Suppressor macrophage (primary cell): ENCODE data around the gene TARP.

ENCODE experiments used
- DNase-seq, 4 experiments: peaks; one replicate each; pipeline ENCODE4 v3.0.0-alpha.2; 2020 to 2022

Gene TARP

DNA sequence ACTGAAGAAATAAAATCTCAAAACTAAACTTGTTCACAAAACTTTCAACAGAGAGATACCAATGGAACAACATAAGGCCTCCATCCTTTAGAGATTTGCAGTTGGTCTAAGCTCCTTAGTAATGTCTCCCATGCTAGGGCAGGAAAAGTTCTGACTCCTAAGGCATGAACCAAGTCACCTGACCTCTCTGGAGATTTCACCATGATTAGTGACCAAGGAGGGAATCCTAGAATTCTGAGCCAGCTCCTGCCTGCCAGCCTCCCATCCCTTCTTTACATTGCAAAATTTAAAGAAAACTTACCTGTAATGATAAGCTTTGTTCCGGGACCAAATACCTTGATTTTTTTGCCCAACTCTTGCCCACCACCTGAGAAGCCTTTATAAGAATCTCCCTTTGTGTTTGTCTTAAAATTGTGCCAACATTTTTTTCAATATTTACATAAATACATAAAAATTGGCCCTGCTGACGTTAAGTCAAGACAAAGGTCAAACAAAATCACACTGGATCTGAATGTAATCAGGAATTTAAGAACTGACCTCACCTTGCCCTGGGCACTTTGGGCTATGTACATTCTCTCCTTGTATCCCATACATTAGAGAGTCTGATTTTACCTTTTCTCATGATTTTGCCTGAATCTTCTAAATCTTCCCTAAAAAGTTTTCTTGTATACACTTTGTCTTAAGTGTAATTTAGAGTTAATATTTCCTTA lies at the start of gene TARP:
Gene TARP, minus strand, starts transcription at position 351 of the 710 bp plus-strand sequence.
- DNase-seq: no peak

DNA sequence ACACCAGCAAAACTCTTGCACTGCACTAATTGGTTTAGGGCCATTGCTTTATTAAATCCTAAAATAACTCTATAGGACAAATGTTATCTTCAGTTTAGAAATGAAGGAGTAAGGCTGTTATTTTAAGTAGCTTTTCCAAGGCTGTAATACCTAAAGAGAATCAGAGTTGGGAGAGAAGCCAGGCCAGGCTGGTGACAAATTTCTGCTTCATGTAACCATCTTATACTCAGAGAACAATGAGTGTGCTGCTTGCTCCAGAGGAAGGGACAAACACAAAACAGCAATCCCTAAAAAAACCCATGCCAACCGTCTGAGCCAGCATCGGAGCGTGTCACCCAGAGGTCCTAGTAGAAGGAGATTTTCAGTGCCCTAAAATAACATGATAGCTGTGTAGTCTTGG lies 49.7 kb upstream of the TARP start:
- DNase-seq: no peak

DNA sequence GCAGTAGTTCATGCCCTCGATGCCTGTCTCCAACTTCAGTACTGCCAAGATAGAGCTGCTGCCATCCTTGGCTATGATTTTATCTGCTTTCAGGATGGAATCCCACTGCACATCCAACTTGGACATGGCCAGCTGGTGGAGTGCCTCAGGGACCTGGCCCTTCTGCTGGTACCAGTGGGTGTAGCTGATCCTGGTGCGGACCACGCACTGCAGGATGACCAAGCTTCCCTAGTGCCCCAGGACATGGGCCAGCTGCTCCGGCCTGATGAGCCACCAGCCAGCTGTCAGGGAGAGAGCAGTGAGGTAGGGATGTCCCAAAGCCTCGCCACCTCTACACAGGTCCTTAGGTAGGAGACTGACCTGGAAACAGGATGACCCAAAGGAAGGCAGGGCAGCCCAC lies 49.0 kb upstream of the TARP start:
- no peak for DNase-seq

DNA sequence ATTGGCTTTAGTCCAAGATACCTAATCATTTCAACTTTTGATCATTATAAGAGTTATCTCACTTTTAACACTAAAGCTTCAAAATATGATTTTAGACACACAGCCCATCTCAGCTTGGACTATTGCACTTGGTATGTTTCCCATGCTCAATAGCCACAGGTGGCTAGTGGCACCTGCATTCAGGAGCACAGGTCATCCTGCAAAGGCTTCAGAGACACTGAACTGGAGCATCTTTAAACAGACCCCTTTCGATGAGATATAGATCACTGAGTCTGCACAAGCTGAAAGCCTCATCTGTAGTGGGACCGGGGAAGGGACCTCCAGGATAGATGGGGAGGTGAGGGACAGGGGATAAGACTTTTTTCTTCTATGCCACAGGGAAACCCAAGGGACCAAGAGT lies 48.5 kb upstream of the TARP start:
- DNase-seq: no peak

DNA sequence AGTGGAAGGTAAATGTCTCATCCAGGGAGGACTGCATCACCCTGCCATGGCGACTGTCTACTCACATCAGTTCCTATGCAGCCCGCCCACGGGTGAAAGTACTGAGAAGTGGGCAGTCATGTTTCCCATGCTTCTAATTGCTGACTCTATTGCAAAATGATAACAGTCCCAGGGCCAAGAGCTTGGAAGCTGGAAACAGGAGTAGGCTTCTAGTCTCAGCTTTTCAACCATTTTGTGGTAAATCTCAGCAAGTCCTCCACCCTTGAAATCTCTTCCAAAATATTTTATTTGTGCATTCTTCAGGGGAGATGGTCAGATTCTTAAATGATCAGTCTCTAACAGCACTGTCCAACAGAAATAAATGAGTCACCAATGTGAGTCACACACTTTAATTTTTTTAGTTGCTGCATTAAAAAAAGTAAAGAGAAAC lies 48.1 kb upstream of the TARP start:
- peak; percentile 91 to 96 (median 93) for DNase-seq

DNA sequence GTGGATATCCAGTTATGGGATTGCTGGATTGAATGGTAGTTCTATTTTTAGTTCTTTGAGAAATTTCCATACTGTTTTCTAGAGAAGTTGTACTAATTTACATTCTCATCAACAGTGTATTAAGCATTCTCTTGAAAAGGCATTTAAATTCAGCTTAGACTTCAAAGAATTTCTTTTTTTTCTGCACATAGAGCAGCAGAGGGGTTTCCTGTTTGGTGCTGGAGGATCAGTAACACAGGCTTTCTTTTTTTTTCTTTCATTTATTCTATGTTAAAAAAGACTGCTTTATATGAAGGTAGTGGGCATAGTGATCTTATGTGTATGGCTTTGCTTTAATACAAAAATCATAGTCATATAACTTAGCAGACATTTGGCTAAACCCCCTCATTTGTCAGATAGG lies 47.6 kb upstream of the TARP start:
- no peak for DNase-seq

DNA sequence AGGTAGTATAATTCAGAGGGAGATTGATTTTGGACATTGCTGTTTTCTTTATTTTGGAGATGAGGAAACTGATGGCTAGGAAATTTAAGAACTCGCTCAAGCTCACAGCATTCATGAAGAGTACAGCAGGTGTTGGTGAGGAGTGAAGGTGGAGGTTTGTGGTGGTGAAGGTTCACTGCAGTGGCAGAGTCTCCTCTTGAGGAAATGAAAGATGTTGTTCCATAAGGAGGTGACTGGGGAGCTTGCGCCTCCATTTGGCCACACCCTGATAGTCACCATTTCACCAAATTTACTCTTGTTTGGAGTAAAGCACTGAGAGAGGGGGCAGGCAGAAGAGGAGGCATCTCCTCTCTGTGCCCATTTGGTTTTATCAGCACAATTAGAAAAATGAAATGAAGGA lies 46.4 kb upstream of the TARP start:
- DNase-seq: no peak

DNA sequence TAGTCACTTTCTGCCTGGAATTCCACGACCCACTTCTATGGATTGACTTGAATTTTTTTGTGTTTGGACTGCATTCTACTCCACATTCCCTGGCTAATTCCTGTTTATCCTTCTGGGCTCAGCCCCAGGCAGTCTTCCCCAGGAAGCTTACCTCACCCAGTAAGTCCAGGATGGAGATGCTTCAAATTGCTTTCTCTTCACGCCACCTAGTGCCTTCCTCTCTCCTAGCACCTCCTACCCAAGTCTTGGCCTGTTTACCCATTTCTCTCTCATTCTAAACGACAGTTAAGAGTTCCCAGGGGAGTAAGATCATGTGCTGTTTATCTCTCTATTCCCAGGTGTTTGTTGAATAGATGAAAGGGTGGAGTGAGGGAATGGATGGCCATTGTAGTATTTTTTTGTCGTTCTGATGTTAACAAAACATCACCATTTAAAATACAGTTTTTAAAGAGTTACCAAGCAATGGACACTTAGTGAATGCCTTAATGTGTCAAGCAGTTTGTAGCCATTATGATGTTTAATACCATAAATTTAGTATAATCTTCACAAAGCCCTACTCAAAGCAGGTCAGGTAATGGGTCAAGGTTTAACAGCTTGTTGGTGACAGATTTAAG lies 45.5 kb upstream of the TARP start:
- DNase-seq: peak; percentile 49 to 70 (median 67)

DNA sequence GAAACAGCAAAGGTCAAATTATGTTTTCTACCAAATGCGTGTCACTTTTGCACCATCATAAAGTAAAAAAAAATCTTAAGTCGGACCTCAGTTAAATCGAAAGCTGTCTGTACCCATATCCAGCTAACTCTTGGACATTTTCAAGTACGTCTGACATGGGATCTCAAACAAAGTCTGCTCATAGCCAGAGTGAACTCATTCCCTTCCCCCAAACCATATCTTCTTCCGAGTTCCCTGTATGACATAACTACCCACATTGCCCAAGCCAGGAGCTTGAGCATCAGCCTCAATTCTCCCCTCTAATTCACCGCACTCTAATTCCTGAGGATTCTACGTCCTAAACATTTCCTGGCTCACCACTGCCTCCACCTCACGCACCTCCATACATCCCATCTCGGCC lies 44.8 kb upstream of the TARP start:
- DNase-seq: peak; percentile 51 to 71 (median 56)

DNA sequence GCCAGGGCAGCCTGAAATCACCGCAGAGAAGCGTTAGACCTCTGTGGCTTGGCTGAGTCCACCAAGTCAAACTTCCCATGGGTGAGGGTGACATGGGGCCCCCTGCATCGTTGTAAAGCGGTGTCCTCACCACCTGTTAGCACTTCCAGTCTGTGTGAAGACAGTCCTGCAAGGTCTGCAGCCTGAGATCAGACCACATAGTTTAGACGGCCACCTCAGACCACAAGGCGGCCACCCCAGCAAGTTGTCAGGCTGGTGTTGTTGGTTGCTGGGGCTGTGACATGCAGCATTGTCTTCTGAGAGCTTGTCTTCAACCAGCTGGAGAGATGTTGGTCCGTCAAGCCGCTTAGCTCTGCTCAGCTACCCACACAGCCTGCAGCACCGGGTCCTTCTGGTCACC lies 44.1 kb upstream of the TARP start:
- no peak for DNase-seq

DNA sequence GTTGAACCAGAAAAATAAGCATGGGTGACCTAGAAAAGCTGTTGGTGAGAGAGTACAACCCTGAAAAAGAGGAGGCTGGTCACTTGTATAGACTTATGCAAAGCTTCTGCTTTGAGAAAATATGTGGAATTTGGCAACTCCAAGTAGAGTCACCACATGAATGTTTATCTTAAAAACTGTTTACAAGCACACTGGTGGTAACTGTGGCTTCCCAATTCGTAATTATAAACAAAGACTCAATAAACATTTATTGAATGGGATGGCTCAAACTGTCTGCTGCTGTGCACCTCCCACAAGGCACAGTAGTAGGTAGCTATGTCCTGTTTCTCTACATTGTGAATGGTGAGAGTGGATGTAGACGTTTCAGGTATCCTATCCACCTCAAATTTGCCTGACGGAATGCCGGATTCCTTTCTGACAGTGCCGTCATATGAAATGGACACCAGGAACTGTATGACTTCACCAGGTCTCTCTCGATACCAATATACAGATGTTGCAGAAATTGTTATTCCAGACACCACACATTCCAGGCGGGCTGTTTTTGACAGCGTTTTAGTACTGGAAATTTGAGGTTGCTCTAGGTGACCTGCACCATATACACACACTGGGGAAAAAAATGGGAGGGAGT lies 43.4 kb upstream of the TARP start:
- peak in 1 of 4 experiments; percentile 37 for DNase-seq

DNA sequence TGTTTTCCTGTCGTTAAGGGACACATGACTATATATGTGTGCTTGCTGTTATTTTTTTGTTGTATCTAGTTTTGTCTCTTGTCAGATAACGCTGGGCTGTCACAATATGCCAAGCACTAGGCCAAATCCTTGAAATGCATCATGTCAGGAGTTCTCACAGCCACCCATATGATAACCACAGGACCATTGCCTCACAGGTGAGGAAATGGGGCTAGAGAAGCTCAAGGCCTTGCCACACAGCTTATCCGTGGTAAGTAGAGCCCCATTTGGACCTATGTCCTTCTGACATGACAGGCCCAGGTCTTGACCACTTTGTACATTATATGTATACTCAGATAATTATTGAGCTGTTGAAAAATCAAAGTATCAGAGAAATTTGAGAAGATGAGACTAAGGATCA lies 42.0 kb upstream of the TARP start:
- DNase-seq: no peak

DNA sequence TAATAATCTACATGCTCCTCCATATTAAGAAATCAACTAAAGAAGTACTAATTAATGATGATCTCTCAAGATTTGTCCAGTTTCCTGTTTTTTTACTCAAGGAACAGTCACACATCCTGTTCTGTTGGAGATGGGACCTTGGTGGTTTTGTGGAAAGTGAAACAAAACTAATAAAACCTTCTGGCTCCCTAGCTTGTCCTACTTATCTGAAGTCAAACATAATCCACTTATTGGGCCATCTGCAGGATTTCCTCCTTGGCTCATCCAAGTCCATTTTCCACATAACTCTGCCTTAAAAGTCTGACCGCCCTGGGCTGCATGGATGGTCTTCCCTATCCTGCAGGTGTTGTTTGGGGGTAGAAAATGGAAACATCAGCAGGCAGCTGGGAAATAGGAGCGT lies 39.4 kb upstream of the TARP start:
- peak; percentile 42 to 74 (median 58) for DNase-seq

DNA sequence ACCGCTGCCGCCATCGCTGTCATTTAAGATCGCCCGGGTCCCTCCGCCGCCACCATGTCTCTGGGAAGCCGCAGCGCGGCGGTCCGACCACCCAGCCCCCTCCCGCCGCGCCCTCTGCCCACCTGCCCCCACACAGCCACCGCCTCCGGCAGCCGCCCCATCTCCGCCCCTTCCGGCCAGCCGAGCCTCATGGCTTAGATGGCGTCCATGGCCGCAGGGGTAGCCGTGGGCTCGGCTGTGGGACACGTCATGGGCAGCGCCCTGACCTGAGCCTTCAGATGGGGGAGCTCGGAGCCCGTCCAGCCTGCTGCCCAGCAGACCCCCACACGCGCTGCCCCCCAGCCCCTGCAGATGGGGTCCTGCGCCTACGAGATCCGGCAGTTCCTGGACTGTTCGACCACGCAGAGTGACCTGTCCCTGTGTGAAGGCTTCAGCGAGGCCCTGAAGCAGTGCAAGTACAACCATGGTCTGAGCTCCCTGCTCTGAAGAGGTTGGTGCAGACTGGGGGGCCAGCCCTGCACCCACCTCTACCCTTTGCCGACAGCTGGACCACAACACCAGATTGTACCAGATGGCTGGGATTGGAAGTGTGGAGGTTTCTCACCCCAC lies 38.0 kb upstream of the TARP start:
- peak; percentile 34 to 81 (median 52) for DNase-seq

DNA sequence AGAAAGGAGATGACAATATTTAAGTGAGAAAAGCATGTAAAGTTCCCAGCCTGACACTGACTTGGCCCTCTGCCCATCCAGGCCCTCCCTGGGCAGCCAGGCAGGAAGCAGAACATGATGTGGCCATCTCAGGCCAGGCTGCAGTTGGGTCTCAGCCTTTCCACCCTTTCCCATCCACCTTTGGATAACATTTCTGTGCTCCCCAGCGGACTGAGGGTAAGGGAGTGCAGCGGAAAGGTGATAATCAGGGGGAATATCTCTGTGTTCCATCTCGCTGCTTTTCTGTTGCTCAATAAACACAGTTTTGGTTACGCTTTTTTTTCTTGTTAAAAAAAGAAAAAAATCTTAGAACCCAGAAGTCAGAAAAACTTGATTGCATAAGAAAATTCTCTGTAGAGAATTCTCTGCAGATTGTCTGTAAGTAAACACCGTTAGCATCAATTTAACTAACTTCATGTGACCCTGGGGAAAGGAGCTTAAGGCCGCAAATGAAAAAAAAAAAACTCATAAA lies 37.2 kb upstream of the TARP start:
- peak; percentile 68 to 85 (median 83) for DNase-seq

DNA sequence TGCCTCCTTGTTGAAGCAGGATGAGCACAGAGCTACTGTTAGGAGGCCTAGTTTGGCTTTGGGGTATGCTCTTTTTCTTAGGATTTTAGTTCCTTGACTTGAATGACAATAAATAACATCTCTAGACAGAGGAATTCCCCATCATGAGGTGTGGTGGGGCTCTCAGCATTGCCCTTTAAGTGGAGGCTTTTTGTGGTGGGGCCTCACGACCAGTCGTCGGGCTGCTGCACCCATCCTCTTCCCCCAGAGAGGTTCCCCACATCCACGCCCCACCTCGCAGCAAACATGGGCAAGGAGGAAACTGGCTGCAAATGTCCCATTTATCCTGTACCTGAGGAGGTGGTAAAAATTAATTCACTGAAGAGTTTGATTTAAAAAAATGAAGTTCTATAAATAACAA lies 36.1 kb upstream of the TARP start:
- no peak for DNase-seq

DNA sequence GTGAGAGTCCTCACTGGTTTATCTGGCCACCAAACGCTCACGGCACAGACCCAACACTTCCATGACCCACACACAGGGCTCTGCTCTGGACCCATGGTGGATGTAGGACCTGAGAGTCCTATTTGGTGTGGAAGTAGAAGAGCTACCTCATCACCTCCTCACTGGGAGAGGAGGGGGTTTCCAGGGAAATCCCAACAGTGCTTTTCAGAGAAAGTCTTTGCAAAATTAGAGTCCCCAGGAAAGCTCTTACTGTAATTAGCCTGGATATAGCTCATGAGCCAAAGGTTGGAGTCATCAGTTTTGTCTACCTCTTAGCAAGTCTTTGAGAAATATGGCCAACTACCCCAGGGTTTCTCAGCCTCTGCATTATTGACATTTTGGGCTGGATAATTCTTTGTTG lies 34.7 kb upstream of the TARP start:
- DNase-seq: no peak

DNA sequence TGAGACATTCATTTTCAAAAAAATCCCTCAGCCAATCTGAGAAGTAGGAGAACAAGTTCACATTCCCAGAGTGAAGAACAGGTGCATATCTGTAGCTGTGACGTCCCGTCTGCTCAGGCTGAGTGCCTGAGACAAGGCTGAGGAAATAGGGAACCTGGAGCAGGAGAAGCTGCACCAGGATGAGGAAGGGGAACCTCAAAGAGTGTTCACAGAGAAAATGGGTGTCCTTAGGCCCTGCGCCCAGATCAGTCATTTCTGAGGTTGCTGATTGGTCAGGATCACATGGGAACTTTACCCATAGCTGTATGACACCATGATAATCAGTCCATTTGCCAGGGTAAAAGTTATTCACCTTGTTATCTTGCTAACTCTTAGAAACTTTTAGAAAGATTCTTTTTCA lies 34.2 kb upstream of the TARP start:
- peak; percentile 52 to 66 (median 66) for DNase-seq

DNA sequence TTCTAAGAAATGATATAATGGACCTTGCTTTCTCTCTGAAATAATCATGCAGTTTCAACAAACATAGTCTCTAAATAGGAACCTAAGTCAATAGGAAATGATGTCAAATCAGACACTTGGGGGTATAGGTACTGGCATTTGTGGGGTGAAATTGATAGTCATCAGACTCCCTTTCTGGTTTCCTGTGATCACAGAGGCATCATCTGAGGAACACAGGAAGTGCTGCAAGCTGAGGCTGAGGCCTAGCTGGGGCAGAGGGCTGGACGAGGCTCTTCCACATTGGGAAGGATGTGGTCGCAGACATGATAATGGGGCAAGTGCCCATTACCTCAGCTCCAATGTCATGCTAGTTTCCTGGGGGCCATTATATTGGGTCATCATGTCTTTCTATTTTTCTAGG lies 33.5 kb upstream of the TARP start:
- DNase-seq: peak in 2 of 4 experiments; percentile 21 to 49

DNA sequence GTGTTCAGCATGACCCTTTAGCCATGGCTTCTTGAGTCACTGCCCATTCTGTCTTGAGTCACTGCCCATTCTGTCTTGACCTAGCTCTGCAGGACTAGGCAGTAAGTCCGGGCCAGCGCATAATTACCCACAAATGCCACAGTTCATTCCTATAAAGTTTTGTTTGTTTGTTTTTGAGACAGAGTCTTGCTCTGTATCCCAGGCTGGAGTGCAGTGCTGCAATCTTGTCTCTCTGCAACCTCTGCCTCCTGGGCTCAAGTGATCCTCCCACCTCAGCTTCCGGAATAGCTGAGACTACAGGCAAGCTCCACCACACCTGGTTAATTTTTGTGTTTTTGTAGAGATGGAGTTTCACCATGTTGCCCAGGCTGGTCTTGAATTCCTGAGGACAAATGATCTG lies 32.7 kb upstream of the TARP start:
- no peak for DNase-seq

DNA sequence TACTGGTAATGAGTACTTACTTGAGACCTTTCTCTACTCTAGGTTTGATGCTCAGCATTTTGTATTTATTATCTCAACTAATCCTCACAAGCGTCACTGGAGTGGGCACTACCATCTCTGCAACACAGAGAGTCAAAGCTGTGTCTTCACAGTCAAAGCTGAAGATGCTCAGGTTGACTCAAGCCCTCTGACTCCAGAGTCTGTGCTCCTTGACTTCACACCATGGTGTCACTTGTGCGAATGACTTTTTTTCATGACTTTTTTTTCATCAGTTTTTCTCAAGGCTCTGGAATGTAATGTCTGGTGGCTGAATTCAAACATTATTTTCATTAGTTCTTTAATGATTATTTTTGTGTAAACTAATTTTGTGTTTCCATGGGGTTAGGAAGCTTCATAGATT lies 30.4 kb upstream of the TARP start:
- no peak for DNase-seq

DNA sequence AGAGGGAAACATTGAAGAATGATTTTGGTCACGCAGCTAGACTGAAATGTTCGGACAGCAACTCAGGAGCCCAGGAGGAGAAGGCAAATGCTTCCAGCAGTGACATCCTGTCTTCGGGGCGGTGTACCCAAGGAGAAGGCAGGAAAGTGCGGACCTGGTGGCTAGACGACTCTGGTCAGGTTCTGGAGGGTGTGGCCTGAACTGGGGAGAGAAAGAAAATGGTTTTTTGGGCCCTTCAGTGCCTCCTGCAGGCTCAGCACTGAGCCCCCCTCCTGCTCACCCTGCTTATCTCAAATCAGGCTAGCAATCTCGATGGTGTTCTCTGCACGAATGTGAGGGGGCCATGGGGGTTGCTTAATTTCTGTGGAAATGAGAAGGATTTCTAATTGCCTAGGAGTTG lies 26.7 kb upstream of the TARP start:
- DNase-seq: no peak

DNA sequence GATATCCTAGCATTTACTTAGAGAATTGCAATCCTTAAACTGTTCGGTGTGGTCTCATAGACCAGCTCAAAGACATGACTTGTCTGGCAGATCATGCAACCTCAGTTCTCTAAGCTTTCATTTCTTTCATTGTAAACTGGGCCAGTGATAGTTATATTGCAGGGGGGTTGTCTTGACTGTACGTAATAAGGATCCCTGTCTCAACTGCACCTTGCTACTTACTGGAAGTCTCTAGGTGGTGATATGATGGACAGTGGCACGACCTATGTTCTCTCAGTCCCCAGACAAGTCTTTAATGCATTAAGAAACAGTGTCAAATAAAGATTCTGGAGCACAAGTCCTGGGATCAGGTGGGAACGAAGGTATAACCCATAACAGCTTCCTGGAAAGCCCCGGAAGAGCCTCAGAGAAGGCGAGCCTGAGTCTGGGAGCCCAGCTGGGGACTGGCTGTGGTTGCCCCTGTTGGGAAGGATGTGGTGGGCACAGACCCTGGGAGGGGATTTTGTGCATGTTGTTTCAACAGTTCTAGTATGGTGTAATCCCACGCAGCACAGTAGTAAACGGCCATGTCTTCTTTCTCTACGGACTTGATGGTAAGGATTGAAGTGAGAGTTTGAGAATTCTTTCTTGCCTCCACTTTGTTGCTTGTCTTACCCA lies 26.0 kb upstream of the TARP start:
- no peak for DNase-seq
